ENCODE data around the gene SSR3.

SSR3 gene

GRCh38 chr3:156581954-156582353 lies 27.0 kb upstream of the SSR3 start:
- ATAC-seq, result no peak
- TF ChIP-seq ZC3H10 (CRISPR knock-in tag; IDR thresholded peaks at IDR 0.05), result no peak
- no peak for TF ChIP-seq ZFP3 (CRISPR knock-in tag; IDR thresholded peaks at IDR 0.05)
- no peak for TF ChIP-seq PATZ1 (CRISPR knock-in tag; IDR thresholded peaks at IDR 0.05; ENCODE audit: borderline replicate concordance)
- TF ChIP-seq ISL1 (CRISPR knock-in tag; IDR thresholded peaks at IDR 0.05), result no peak
- no peak for TF ChIP-seq ZNF8 (CRISPR knock-in tag; IDR thresholded peaks at IDR 0.05)
- no peak for TF ChIP-seq ZFP30 (CRISPR knock-in tag; IDR thresholded peaks at IDR 0.05)
- no peak for TF ChIP-seq ZNF565 (CRISPR knock-in tag; conservative IDR thresholded peaks at IDR 0.05; ENCODE audit: low read depth)
- TF ChIP-seq TOX (CRISPR knock-in tag; IDR thresholded peaks at IDR 0.05; ENCODE audit: borderline replicate concordance), result no peak
- no peak for TF ChIP-seq CSRNP3 (CRISPR knock-in tag; IDR thresholded peaks at IDR 0.05)
- TF ChIP-seq POU6F1 (CRISPR knock-in tag; IDR thresholded peaks at IDR 0.05; ENCODE audit: borderline replicate concordance, low read depth), result no peak
- no peak for TF ChIP-seq SNAI2 (CRISPR knock-in tag; IDR thresholded peaks at IDR 0.05)
- no peak for TF ChIP-seq BACH2 (CRISPR knock-in tag; IDR thresholded peaks at IDR 0.05; ENCODE audit: borderline replicate concordance)
- no peak for TF ChIP-seq RARB (CRISPR knock-in tag; IDR thresholded peaks at IDR 0.05)
- TF ChIP-seq ESRRG (CRISPR knock-in tag; IDR thresholded peaks at IDR 0.05), result no peak
- no peak for TF ChIP-seq OSR1 (CRISPR knock-in tag; IDR thresholded peaks at IDR 0.05)
- no peak for TF ChIP-seq PPARA (CRISPR knock-in tag; IDR thresholded peaks at IDR 0.05; ENCODE audit: borderline replicate concordance)
- TF ChIP-seq ZNF70 (CRISPR knock-in tag; IDR thresholded peaks at IDR 0.05), result no peak
- no peak for TF ChIP-seq CSDC2 (CRISPR knock-in tag; IDR thresholded peaks at IDR 0.05)

- TF ChIP-seq OSR1 (CRISPR knock-in tag; IDR thresholded peaks at IDR 0.05) (no peak), ZFP30 (CRISPR knock-in tag; IDR thresholded peaks at IDR 0.05) (no peak), SNAI2 (CRISPR knock-in tag; IDR thresholded peaks at IDR 0.05) (no peak), TSHZ2 (CRISPR knock-in tag; IDR thresholded peaks at IDR 0.05) (no peak), POU6F1 (CRISPR knock-in tag; IDR thresholded peaks at IDR 0.05; ENCODE audit: borderline replicate concordance, low read depth) (no peak), ZFP3 (CRISPR knock-in tag; IDR thresholded peaks at IDR 0.05) (no peak), PATZ1 (CRISPR knock-in tag; IDR thresholded peaks at IDR 0.05; ENCODE audit: borderline replicate concordance) (no peak), CSDC2 (CRISPR knock-in tag; IDR thresholded peaks at IDR 0.05) (no peak), ZNF8 (CRISPR knock-in tag; IDR thresholded peaks at IDR 0.05) (no peak), ESRRG (CRISPR knock-in tag; IDR thresholded peaks at IDR 0.05) (no peak)
- ATAC-seq, result no peak
Measured at GRCh38 chr3:156581033-156581432, 26.1 kb upstream of the SSR3 start.

Measured in SK-N-SH treated with all-trans-retinoic acid at 6 μM for 48 hours (cell line).